Fibroblast of pulmonary artery (primary cell): ENCODE results near the gene SLC9A9.

Experiments
- DNase-seq: peaks from one replicate; pipeline ENCODE4 v3.0.0-alpha.2; 2010; ENCODE audit warnings: low read depth
- H3K4me3 ChIP-seq: replicated peaks from 2 replicates; pipeline ENCODE4 v1.5.1; 2011; ENCODE audit warnings: low read depth, mild to moderate bottlenecking, control low read depth, low read length, moderate library complexity
- TF ChIP-seq, protein P1 (sequence below): IDR thresholded peaks from 2 replicates; pipeline ENCODE4 v1.5.1; 2011; ENCODE audit warnings: mild to moderate bottlenecking, control low read depth, low read length, inconsistent platforms; ENCODE audit errors: missing control alignments

The SLC9A9 gene

DNA sequence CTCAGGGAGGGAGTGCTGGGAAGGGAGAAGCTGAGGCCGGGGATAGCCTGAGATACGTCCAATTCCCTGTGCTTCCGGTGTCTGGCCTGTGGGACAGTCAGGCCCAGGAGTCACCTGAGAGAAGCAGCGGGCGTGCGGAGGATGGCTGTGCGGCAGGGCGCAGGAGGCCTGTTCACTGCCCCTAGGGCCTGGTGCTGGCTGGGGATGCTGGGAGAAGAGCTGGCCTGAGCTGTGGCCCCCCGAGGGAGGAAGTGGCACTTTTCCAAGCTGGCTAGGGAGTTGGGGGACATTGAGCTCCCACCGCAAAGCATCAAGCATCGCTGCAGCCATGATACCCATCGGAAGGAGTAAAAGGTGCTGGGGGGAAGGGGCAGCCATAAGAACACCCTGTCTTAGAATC, 619.9 kb downstream of the SLC9A9 start:
- no peak for DNase-seq
- TF ChIP-seq, protein P1, sequence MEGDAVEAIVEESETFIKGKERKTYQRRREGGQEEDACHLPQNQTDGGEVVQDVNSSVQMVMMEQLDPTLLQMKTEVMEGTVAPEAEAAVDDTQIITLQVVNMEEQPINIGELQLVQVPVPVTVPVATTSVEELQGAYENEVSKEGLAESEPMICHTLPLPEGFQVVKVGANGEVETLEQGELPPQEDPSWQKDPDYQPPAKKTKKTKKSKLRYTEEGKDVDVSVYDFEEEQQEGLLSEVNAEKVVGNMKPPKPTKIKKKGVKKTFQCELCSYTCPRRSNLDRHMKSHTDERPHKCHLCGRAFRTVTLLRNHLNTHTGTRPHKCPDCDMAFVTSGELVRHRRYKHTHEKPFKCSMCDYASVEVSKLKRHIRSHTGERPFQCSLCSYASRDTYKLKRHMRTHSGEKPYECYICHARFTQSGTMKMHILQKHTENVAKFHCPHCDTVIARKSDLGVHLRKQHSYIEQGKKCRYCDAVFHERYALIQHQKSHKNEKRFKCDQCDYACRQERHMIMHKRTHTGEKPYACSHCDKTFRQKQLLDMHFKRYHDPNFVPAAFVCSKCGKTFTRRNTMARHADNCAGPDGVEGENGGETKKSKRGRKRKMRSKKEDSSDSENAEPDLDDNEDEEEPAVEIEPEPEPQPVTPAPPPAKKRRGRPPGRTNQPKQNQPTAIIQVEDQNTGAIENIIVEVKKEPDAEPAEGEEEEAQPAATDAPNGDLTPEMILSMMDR, result no peak
- H3K4me3 ChIP-seq, result no peak overlapping the region

DNA sequence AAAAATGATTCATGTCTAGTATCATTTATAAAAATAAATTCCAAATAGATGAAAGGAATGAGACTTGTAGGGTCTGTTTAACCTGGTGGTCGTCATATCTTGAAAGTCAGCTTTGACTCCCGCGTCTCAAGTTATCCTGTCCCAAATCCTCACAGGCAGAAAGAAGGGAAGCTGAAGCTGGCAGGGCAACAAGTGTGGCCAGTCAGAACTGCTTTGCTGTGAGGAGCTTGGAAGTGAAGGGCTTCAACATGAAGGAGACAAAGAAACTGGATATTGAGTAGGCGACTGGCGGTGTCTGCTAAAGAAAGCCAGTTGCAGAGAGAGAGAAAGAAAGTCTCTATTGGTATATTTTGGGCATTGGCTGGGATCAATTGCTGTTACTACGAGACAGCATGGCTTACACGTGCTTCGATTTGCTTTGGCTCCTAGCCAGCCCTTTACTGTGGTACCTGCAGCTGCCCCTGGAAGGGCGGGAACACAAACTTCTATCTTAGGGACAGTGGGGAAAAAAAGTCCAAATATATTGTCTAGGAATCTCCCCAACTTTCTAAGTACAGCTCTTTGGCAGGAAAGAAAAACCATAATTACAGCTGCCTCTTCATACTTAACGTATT, 621.5 kb downstream of the SLC9A9 start:
- TF ChIP-seq, protein P1, result no peak
- no peak for DNase-seq

DNA sequence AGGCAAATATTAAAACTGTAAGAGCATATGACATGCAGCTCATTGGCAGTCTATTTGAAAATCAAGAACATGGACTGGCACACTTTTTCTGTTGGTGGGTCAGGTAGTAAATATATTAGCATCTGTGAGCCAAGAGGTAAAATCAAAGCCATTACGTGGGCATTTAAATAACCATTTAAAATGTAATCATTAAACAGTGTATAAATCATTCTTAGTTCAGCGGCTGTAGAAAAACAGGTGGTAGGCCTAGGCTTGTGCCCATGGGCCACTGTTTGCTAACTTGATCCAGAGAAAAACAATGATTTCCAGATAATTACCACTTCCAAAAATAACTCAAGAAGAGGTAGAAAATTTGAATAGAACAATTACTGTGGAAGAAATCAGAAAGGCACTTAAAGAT, 623.6 kb downstream of the SLC9A9 start:
- TF ChIP-seq, protein P1, result no peak
- no peak for DNase-seq
- no peak overlapping the region for H3K4me3 ChIP-seq

More for the DNA sequence above, 621.5 kb downstream of the SLC9A9 start:
- no peak overlapping the region for H3K4me3 ChIP-seq

DNA sequence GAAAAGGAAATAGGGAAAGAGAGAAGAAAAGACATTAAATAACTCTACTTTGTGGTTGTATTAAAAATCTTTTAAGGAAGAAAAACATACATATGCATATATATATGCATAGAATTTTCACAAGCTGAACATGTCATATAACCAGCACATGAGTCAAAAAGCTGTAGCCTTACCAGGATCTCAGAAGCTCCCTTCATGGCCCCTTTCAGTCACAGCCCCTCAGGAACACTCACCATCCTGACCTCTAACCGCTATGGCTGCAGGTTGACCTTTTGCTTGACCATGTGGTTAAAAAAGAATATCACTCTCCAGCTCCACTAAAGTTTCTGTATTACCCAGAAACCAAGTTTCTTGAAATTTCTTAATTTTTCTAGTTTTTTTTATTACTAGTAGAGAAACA, 625.3 kb downstream of the SLC9A9 start:
- H3K4me3 ChIP-seq, result no peak overlapping the region
- TF ChIP-seq, protein P1, result no peak
- no peak for DNase-seq

DNA sequence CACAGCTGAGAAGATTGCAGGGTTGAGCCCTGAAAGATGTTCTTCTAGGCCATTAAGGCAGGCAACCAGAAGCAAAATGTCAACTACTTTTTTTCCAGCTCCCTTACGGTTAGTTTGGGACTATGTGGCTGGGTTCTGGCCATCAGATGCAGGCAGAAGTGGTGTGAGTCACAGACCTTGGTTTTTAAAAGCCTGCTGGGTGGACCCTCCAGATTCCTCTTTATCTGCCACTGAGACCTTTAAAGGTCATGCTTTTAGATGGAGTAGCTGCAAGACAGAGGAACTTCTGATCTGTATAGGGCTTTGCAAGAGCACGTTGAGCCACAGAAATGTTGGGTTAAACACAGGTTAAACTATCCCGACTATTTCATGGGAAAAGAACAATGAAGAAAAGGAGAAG, 625.8 kb downstream of the SLC9A9 start:
- H3K4me3 ChIP-seq, result no peak overlapping the region
- no peak for DNase-seq
- TF ChIP-seq, protein P1, result no peak

DNA sequence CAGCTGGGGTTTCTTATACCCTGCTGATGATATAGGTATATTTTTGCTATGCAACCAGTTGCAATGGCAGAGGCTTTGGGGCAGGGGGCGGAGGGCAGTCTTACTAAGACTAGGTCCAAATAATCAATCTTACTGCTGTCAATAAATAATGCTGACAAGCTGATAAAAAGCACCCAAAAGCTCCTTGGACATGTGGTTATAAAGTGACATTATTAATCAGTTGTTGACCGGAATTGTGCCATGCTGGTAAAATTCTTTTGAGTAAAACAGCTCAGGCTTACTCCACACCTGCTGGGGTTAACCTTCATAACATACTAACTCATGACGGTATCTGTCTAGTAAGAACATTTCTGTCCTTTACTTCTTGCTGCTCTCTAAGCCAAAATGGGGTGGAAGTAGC, 626.8 kb downstream of the SLC9A9 start:
- no peak for DNase-seq
- TF ChIP-seq, protein P1, result no peak

DNA sequence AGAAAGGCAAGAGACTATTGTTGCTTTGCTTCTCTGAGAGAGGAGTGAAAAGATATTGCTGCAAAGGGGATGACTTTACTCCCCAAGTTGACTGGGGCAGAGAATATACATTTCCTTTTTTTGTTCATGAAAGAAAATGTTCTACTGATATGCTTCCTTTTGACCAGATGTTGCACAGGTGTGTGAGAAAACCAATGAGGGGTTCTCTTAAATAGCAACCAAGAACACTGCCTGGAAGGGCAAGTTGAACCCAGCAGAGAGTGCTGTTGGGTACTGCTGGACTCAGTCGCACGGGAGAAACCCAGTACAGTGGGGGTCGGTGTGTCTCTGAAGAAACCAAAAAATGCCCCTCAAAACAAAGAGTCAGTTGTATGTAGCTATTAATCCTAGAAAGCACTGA, 627.5 kb downstream of the SLC9A9 start:
- TF ChIP-seq, protein P1, result no peak
- H3K4me3 ChIP-seq, result no peak overlapping the region
- no peak for DNase-seq

More for the DNA sequence above, 626.8 kb downstream of the SLC9A9 start:
- no peak overlapping the region for H3K4me3 ChIP-seq
